Kidney tubule cell (primary cell): ENCODE data around the gene SPOP.

Experiments used
- DNase-seq: peaks from one replicate; pipeline ENCODE4 v3.0.0-alpha.2; 2018; ENCODE audit warnings: low spot score

Gene SPOP

GRCh38 chr17:49549691-49550678 is 127.9 kb downstream of the SPOP start:
- no peak for DNase-seq

- DNase-seq, result no peak
These were observed 128.6 kb downstream of the SPOP start for GRCh38 chr17:49549311-49549605.
